TTC549 (cell line): ENCODE data around the gene CDCA5.

ENCODE experiments used
- FAIRE-seq: peaks from 2 replicates; lab custom pipeline; 2012; peaks lifted over from hg19 to GRCh38; lab: Jason Lieb, UNC

The CDCA5 gene

GRCh38 chr11:65104628-65105027 is 20.8 kb upstream of the CDCA5 start:
- FAIRE-seq: no peak

- FAIRE-seq: no peak
These were observed 19.6 kb upstream of the CDCA5 start for GRCh38 chr11:65103476-65103875.

- FAIRE-seq: no peak
These were observed 18.6 kb upstream of the CDCA5 start for GRCh38 chr11:65102142-65103095.

GRCh38 chr11:65100674-65101350 is 17.0 kb upstream of the CDCA5 start:
- FAIRE-seq: no peak

GRCh38 chr11:65096926-65097325 is 13.1 kb upstream of the CDCA5 start:
- no peak for FAIRE-seq

GRCh38 chr11:65095974-65096806 is 12.3 kb upstream of the CDCA5 start, which contains the start of gene VPS51:
Gene VPS51 (plus strand): TSS chr11:65096214. CDS start chr11:65096251, 37 bp downstream.
- no peak for FAIRE-seq

- FAIRE-seq: no peak
These were observed 11.6 kb upstream of the CDCA5 start for GRCh38 chr11:65095427-65095826.

- FAIRE-seq: no peak
These were observed 6.8 kb upstream of the CDCA5 start for GRCh38 chr11:65090628-65091027.

GRCh38 chr11:65089621-65090020 is 5.8 kb upstream of the CDCA5 start:
- FAIRE-seq: no peak

GRCh38 chr11:65087827-65088226 is 4.0 kb upstream of the CDCA5 start:
- no peak for FAIRE-seq

- FAIRE-seq: no peak
These were observed 3.4 kb upstream of the CDCA5 start for GRCh38 chr11:65087216-65087615.

- FAIRE-seq: no peak
These were observed 3.0 kb upstream of the CDCA5 start for GRCh38 chr11:65086809-65087208.

- FAIRE-seq: no peak
These were observed 1.6 kb upstream of the CDCA5 start for GRCh38 chr11:65085446-65085845.

- FAIRE-seq: no peak
These were observed 947 bp upstream of the CDCA5 start for GRCh38 chr11:65084598-65085375.

- no peak for FAIRE-seq
These were observed 556 bp downstream of the CDCA5 start for GRCh38 chr11:65083134-65083833.

GRCh38 chr11:65078786-65079342 is 5.0 kb downstream of the CDCA5 start:
- FAIRE-seq: no peak

- FAIRE-seq: no peak
These were observed 5.7 kb downstream of the CDCA5 start for GRCh38 chr11:65078151-65078550.

GRCh38 chr11:65077451-65077850 is 6.4 kb downstream of the CDCA5 start:
- no peak for FAIRE-seq

GRCh38 chr11:65072631-65072966 is 11.2 kb downstream of the CDCA5 start:
- no peak for FAIRE-seq

- FAIRE-seq: no peak
These were observed 11.8 kb downstream of the CDCA5 start for GRCh38 chr11:65071907-65072630.
